GM23248 (cell line): ENCODE measurements around the gene INO80.

ENCODE experiments used
- EZH2 ChIP-seq: fragments of 200-600 bp; sonication (generic); IDR thresholded peaks from 2 replicates; pipeline ENCODE4 v1.6.1; 2018; ENCODE audit warnings: antibody characterized with exemption, mild to moderate bottlenecking; ENCODE audit not compliant: insufficient read depth, poor library complexity, severe bottlenecking
- EZH2phosphoT487 ChIP-seq: fragments of 200-600 bp; sonication (generic); IDR thresholded peaks from 2 replicates; pipeline ENCODE4 v1.6.1; 2018; ENCODE audit warnings: antibody characterized with exemption, moderate library complexity, mild to moderate bottlenecking, low read depth; ENCODE audit not compliant: insufficient read depth

DNA sequence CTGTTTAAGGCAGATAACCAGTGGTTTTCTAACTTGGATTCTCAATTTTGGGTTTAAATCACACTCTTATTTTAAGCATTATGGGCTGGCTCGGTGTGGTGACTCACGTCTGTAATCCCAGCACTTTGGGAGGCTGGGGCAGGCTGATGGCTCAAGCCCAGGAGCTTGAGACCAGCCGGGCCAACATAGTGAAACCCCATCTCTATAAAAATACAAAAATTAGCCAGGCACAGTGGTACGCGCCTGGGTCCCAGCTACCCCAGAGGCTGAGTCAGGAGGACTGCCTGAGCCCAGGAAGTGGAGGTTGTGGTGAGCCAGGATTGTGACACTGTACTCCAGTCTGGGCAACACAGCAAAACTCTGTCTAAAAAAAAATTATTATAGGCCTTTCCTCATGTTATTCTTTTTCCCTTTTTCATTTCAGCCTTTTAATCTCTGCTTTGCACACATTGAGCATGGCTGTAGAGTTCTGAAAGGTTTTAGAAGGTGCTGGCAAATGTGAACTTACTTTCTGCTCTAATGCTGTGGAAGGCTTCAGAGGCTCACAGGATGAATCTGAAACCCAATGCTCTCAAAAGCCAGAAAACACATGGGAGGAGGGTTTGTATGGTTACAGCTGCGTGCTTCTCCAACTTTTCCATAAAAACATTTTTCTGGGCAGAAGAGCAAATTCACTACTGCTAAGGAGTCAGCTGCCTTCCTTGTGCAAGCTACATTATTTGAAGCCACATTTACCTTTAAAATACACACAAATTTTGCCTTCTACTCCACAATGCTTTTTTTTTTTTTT, 130.3 kb downstream of the INO80 start:
- no peak for TF ChIP-seq EZH2
- TF ChIP-seq EZH2phosphoT487: no peak
